AG04449 (cell line): Measurements from ENCODE around the gene ZNF775.

ENCODE experiments used
- CTCF ChIA-PET: fragments of 350-600 bp; formaldehyde crosslinking; extraction: SDS; loops from one replicate; lab custom pipeline; 2021; ENCODE audit warnings: antibody characterized with exemption; lab: Yijun Ruan, JAX
- POLR2A ChIA-PET: fragments of 400-600, 350-600 bp; formaldehyde crosslinking; extraction: SDS; loops from one replicate; lab custom pipeline; 2020; ENCODE audit warnings: antibody characterized with exemption, inconsistent platforms; lab: Yijun Ruan, JAX
- DNase-seq: peaks from one replicate; pipeline ENCODE4 v3.0.0-alpha.2; 2010; ENCODE audit warnings: low read depth, low spot score
- H3K4me3 ChIP-seq: 2 replicates; pipeline ENCODE4 v1.5.1; 2011; ENCODE audit warnings: low read depth, mild to moderate bottlenecking, control low read depth, low read length
- TF ChIP-seq, protein P1 (sequence below): IDR thresholded peaks from one replicate; pipeline ENCODE4 v1.5.1; 2011; ENCODE audit warnings: mild to moderate bottlenecking, moderate library complexity, low read length, control low read depth, inconsistent platforms; ENCODE audit not compliant: insufficient read depth; ENCODE audit errors: missing control alignments

ZNF775 gene

DNA sequence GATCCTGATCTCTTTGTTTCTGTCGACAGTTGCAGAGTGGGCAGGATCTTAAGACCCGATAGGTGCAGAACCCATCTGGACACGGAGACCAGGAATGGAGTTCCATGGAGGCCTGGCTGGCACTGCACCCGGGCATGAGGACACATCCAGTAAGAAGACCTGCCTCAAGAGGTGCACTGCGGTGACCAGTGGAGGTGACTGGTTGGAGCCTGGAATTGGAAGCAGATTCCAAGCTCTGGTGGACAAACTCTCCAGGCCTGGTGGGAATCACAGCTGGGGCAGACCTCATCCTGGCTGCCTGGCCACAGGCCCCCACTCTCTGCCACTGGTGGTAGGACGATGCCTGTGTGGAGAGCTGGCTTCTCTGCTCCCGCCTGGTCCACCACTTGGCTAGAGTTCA is 31.0 kb downstream of the ZNF775 start:
- DNase-seq: no peak
- ChIA-PET CTCF (interaction anchor here (2.0 to 6.0 kb wide), 2 partner anchors 12 to 53 kb away, joined by 8 to 39 read pairs; no protein-coding TSS in a partner anchor), POLR2A (no interaction called here)
- TF ChIP-seq, protein P1, sequence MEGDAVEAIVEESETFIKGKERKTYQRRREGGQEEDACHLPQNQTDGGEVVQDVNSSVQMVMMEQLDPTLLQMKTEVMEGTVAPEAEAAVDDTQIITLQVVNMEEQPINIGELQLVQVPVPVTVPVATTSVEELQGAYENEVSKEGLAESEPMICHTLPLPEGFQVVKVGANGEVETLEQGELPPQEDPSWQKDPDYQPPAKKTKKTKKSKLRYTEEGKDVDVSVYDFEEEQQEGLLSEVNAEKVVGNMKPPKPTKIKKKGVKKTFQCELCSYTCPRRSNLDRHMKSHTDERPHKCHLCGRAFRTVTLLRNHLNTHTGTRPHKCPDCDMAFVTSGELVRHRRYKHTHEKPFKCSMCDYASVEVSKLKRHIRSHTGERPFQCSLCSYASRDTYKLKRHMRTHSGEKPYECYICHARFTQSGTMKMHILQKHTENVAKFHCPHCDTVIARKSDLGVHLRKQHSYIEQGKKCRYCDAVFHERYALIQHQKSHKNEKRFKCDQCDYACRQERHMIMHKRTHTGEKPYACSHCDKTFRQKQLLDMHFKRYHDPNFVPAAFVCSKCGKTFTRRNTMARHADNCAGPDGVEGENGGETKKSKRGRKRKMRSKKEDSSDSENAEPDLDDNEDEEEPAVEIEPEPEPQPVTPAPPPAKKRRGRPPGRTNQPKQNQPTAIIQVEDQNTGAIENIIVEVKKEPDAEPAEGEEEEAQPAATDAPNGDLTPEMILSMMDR: no peak
- no peak overlapping the region for H3K4me3 ChIP-seq

DNA sequence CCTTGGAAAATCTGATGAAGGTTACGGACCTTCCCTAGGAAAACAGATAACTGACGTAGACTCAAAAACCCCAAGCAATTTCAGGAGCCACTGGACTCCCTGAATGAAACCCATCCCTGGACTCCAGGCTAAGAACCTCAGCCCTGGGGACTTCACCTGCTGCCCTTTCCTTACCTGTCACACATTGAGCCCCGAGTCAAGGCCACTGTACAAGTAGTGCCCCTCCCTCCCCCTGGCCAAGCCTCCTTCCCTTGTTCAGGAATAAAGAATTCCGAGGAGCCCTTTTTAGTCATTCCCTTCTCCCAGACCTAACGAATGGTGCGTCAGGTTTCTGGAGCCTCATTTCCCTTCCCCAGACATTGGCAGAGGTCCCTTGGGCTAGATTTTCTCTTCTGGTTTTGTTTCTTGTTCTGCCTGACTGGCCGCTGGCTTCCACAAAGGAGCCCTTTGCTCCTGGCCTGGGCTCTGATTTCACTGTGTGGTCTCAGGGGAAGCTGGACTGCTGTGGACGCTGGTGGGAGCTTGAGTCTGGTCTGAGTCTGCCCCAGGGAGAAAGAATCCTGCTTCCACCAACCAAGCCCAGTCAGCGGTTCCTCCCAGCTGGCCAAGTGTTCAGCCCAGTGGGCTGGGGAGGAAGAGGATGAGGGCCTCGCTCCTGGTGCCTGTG is 31.7 kb downstream of the ZNF775 start:
- TF ChIP-seq, protein P1: no peak
- H3K4me3 ChIP-seq: no peak overlapping the region
- no peak for DNase-seq
- CTCF ChIA-PET: interaction anchor here (1.5 to 6.0 kb wide), 3 partner anchors 11 to 54 kb away, joined by 5 to 39 read pairs (median 8); no protein-coding TSS in a partner anchor
- POLR2A ChIA-PET: no interaction called here

DNA sequence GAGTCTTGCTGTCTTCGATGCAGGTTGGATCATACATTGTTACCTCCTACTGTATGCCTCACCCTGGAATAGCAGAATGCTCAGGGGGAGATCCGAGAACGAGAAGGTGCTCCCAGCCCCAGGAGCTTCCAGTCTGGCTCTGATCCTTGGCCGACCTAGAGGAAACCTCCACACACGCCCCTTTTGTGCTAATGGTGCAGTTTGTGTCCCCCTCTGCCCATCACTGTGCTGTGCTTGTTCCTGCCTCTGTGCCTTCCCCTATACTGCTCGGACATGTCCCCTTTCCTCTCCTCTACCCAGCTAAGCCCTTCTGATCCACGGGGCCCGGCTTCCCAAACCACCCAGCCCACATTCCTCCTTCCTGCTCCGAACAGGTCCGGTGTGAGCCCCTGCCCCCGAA is 32.5 kb downstream of the ZNF775 start:
- DNase-seq: no peak
- CTCF ChIA-PET: interaction anchor here (1.5 kb wide), 1 partner anchor 10 kb away, joined by 5 read pairs; no protein-coding TSS in a partner anchor
- TF ChIP-seq, protein P1: no peak
- H3K4me3 ChIP-seq: no peak overlapping the region
- POLR2A ChIA-PET: no interaction called here

DNA sequence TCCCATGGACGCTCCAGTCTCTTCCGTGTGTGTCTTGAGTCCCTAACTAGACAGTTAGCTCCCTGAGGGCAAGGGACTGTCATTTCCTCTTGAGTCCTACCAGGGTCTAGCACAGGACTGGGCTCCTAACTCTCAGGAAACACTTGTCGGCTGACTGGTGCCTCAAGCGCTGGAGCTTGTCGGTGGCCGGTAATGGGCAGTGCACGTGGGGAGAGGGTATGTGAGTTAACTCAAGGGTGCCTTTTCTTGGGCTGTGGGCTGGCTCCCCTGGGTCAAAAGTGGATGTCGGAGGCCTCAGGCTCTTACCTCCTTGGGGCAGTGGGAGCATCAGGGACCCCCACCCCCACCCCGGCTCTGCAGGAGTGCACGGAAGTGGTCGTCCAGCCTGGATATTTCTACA is 32.9 kb downstream of the ZNF775 start:
- no peak for DNase-seq
- POLR2A ChIA-PET: no interaction called here
- H3K4me3 ChIP-seq: no peak overlapping the region
- CTCF ChIA-PET: interaction anchor here (1.5 kb wide), 1 partner anchor 9 kb away, joined by 5 read pairs; no protein-coding TSS in a partner anchor
- TF ChIP-seq, protein P1: no peak

DNA sequence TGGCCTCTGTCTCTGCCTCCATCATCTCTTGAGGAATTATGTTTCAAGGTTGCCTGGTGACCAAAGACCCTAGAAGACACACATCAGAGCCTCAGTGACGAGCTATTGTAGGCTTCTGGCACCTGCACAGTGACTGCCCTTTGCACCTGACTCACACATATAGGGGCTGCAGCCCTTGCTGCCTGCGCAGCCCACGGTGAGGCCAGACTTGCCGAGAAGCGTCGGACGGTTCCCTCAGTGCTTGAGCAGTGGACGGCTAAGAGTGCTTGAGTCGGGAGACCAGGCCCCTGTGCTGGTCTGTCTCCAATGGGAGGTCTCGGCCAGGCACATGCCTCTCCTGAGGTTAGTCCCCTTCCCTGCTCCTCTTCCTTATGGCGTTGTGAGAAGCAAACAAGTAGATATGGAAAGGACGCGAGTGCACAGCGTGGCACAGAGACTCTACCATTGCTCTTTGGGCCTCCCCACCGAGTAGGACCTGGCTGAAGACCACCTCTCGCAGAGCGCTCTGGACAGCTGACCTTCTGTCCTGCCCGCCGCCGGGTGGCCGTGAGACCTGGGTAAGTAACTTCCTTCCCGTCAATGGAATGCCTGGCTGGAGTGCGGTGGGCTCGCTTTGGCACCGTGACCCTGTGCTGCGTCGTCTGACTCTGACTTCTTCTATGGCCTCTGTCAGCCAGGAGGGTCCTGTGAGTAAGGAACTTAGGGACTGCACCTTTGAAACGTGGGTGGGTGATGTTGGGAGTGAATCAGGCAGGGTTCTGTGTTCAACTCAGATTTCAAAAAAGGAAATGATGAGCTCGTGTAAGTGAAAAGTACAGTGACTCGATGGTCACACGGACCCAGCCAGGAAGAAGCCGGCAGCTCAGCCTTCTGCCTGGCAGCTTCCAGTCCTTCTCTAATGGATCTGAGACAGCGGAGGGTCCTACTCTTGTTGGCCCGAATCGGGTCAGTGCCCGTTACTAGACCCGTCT is 33.7 kb downstream of the ZNF775 start:
- TF ChIP-seq, protein P1: no peak
- ChIA-PET POLR2A (no interaction called here), CTCF (interaction anchor here (1.5 kb wide), 1 partner anchor 9 kb away, joined by 5 read pairs; no protein-coding TSS in a partner anchor)
- no peak for DNase-seq
- H3K4me3 ChIP-seq: no peak overlapping the region
